GM21717 (cell line): ENCODE results near the gene XPNPEP2.
"Not testable (repeated sequence)": the region's sequence is repeated elsewhere in the genome, so short reads cannot be mapped to it uniquely, and the experiment has no call there.

Source experiments
- ATAC-seq: cut with Tn5 transposase; IDR thresholded peaks from one replicate; pipeline ENCODE4 v1.9.1; 2021; ENCODE audit warnings: mild to moderate bottlenecking, moderate library complexity; ENCODE audit not compliant: unreplicated experiment

XPNPEP2 gene

GRCh38 chrX:129719268-129719667 lies 19.5 kb upstream of the XPNPEP2 start:
- no peak for ATAC-seq

GRCh38 chrX:129719931-129720530 lies 18.7 kb upstream of the XPNPEP2 start:
- no peak for ATAC-seq

- no peak for ATAC-seq
Observed at GRCh38 chrX:129720741-129721140, 18.0 kb upstream of the XPNPEP2 start.

- ATAC-seq = no peak
Observed at GRCh38 chrX:129721414-129721813, 17.4 kb upstream of the XPNPEP2 start.

GRCh38 chrX:129721870-129722269 lies 16.9 kb upstream of the XPNPEP2 start:
- no peak for ATAC-seq

GRCh38 chrX:129723511-129723910 lies 15.3 kb upstream of the XPNPEP2 start:
- ATAC-seq = no peak

- no peak for ATAC-seq
Observed at GRCh38 chrX:129724754-129725153, 14.0 kb upstream of the XPNPEP2 start.

GRCh38 chrX:129726307-129727111 lies 12.3 kb upstream of the XPNPEP2 start:
- ATAC-seq = no peak

- ATAC-seq = no peak
Observed at GRCh38 chrX:129728061-129728460, 10.7 kb upstream of the XPNPEP2 start.

- ATAC-seq = no peak
Observed at GRCh38 chrX:129731228-129731627, 7.6 kb upstream of the XPNPEP2 start.

- no peak for ATAC-seq
Observed at GRCh38 chrX:129732857-129733256, 5.9 kb upstream of the XPNPEP2 start.

- ATAC-seq = no peak
Observed at GRCh38 chrX:129733335-129733734, 5.4 kb upstream of the XPNPEP2 start.

GRCh38 chrX:129736491-129736890 lies 2.3 kb upstream of the XPNPEP2 start:
- no peak for ATAC-seq

- ATAC-seq = peak; percentile 49
Observed at GRCh38 chrX:129737916-129738315, 863 bp upstream of the XPNPEP2 start.

GRCh38 chrX:129739578-129739977 lies 799 bp downstream of the XPNPEP2 start:
- ATAC-seq = no peak

- no peak for ATAC-seq
Observed at GRCh38 chrX:129741880-129742758, 3.3 kb downstream of the XPNPEP2 start.

GRCh38 chrX:129742759-129743152 lies 4.0 kb downstream of the XPNPEP2 start:
- not testable (repeated sequence) for ATAC-seq

- ATAC-seq = no peak
Observed at GRCh38 chrX:129743821-129744220, 5.0 kb downstream of the XPNPEP2 start.

- ATAC-seq = no peak
Observed at GRCh38 chrX:129744861-129745321, 6.1 kb downstream of the XPNPEP2 start.

GRCh38 chrX:129746557-129747470 lies 8.0 kb downstream of the XPNPEP2 start:
- no peak for ATAC-seq
